HepG2 (cell line): ENCODE results near the gene YBX2. TPM values are rescaled to one million over a fixed set of nuclear protein-coding genes. Genes with fewer than 3 reads are reported as not detected.

Experiments used
- CBFB ChIP-seq: sonication (generic); formaldehyde crosslinking; IDR thresholded peaks from 2 replicates; pipeline ENCODE4 v1.4.0; 2020; ENCODE audit warnings: missing genetic modification reagents
- DNMT1 ChIP-seq: sonication (generic); formaldehyde crosslinking; IDR thresholded peaks from 2 replicates; pipeline ENCODE4 v1.5.1; 2020; ENCODE audit warnings: mild to moderate bottlenecking, missing genetic modification reagents
- ERF ChIP-seq: IDR thresholded peaks from 2 replicates; pipeline ENCODE4 v1.6.1; 2018; ENCODE audit warnings: missing biosample characterization, missing genetic modification reagents
- MIER3 ChIP-seq: IDR thresholded peaks from 2 replicates; pipeline ENCODE4 v1.6.1; 2016; ENCODE audit warnings: missing compliant biosample characterization, borderline replicate concordance
- MYC ChIP-seq: sonication (generic); formaldehyde crosslinking; IDR thresholded peaks from 2 replicates; pipeline ENCODE4 v1.9.0; 2021; ENCODE audit warnings: missing genetic modification reagents, borderline replicate concordance
- NR2F2 ChIP-seq: IDR thresholded peaks from 2 replicates; pipeline ENCODE4 v1.6.1; 2012; ENCODE audit warnings: low read depth, inconsistent platforms, borderline replicate concordance
- POGZ ChIP-seq: sonication (generic); formaldehyde crosslinking; IDR thresholded peaks from 2 replicates; pipeline ENCODE4 v1.4.0; 2020; ENCODE audit warnings: mild to moderate bottlenecking, missing genetic modification reagents
- SRSF1 ChIP-seq: fragments of 200-400 bp; formaldehyde crosslinking; optimal IDR thresholded peaks from 2 replicates; pipeline ENCODE3; 2017; ENCODE audit warnings: mild to moderate bottlenecking, low read depth, low read length, moderate library complexity
- TARDBP ChIP-seq: sonication (generic); formaldehyde crosslinking; IDR thresholded peaks from 2 replicates; pipeline ENCODE4 v1.8.0; 2022; ENCODE audit warnings: mild to moderate bottlenecking, missing genetic modification reagents
- ZNF180 ChIP-seq: sonication (generic); formaldehyde crosslinking; IDR thresholded peaks from 2 replicates; pipeline ENCODE4 v1.4.0; 2020; ENCODE audit warnings: low read depth, missing genetic modification reagents, borderline replicate concordance
- ZNF205 ChIP-seq: IDR thresholded peaks from 2 replicates; pipeline ENCODE4 v1.6.1; 2018; ENCODE audit warnings: missing biosample characterization, missing genetic modification reagents
- ZNF24 ChIP-seq: fragments of 450-650 bp; IDR thresholded peaks from 2 replicates; pipeline ENCODE4 v1.6.1; 2017; ENCODE audit warnings: antibody characterized with exemption, mild to moderate bottlenecking
- ZNF276 ChIP-seq: sonication (generic); formaldehyde crosslinking; IDR thresholded peaks from 2 replicates; pipeline ENCODE4 v1.4.0; 2020; ENCODE audit warnings: mild to moderate bottlenecking, low read depth, missing genetic modification reagents
- ZNF335 ChIP-seq: sonication (generic); formaldehyde crosslinking; IDR thresholded peaks from 2 replicates; pipeline ENCODE4 v1.4.0; 2020; ENCODE audit warnings: missing genetic modification reagents
- ZNF343 ChIP-seq: sonication (generic); formaldehyde crosslinking; IDR thresholded peaks from 2 replicates; pipeline ENCODE4 v1.4.0; 2020; ENCODE audit warnings: mild to moderate bottlenecking, missing genetic modification reagents
- ZNF382 ChIP-seq: sonication (generic); formaldehyde crosslinking; IDR thresholded peaks from 2 replicates; pipeline ENCODE4 v1.5.0; 2020; ENCODE audit warnings: missing genetic modification reagents, mild to moderate bottlenecking, borderline replicate concordance
- ZNF432 ChIP-seq: sonication (generic); formaldehyde crosslinking; IDR thresholded peaks from 2 replicates; pipeline ENCODE4 v1.5.0; 2020; ENCODE audit warnings: missing genetic modification reagents, mild to moderate bottlenecking, borderline replicate concordance
- ZNF510 ChIP-seq: sonication (generic); formaldehyde crosslinking; IDR thresholded peaks from 2 replicates; pipeline ENCODE4 v1.4.0; 2020; ENCODE audit warnings: low read depth, mild to moderate bottlenecking, missing genetic modification reagents
- ZNF557 ChIP-seq: sonication (generic); formaldehyde crosslinking; IDR thresholded peaks from 2 replicates; pipeline ENCODE4 v1.4.0; 2020; ENCODE audit warnings: missing genetic modification reagents
- polyA plus RNA-seq, 8 experiments: library from polyadenylated mRNA; depleted of rRNA in 3 of 8; stranded (reverse) in 7 of 8; unstranded in 1 of 8; fragments of >200 nt; fragmentation: Illumina TruSeq in 4 of 8; extraction: Trizol in 4 of 8; gene quantifications; 2 replicates each; pipeline versions ENCODE4 v1.2.1 to v1.2.3, GENCODE V29; 2011 to 2016; ENCODE audit warnings: low read depth in 4 of 8, missing spikeins in 1 of 8, mixed read lengths in 1 of 8; ENCODE audit not compliant: insufficient read depth in 1 of 8
- total RNA-seq, 5 experiments: library from RNA; depleted of rRNA; stranded (reverse); fragments of >200 nt; fragmentation: Illumina TruSeq; extraction: Trizol; gene quantifications; 2 replicates each; pipeline ENCODE4 v1.2.3, GENCODE V29; 2016; ENCODE audit warnings: low read depth in 1 of 5
- TF ChIP-seq, protein P1 (sequence below): sonication (generic); formaldehyde crosslinking; IDR thresholded peaks from 2 replicates; pipeline ENCODE4 v1.4.0; 2020; ENCODE audit warnings: missing genetic modification reagents, borderline replicate concordance
- TF ChIP-seq, protein P2 (sequence below): sonication (generic); formaldehyde crosslinking; conservative IDR thresholded peaks from 2 replicates; pipeline ENCODE4 v1.4.0; 2020; ENCODE audit warnings: mild to moderate bottlenecking, missing genetic modification reagents, moderate library complexity

Gene YBX2
- total and polyA plus RNA-seq, 2 of the 13 experiments (the other 11 are each of a cell fraction or from before 2014, with no cell fraction given), result 0.12 to 0.22 TPM

DNA sequence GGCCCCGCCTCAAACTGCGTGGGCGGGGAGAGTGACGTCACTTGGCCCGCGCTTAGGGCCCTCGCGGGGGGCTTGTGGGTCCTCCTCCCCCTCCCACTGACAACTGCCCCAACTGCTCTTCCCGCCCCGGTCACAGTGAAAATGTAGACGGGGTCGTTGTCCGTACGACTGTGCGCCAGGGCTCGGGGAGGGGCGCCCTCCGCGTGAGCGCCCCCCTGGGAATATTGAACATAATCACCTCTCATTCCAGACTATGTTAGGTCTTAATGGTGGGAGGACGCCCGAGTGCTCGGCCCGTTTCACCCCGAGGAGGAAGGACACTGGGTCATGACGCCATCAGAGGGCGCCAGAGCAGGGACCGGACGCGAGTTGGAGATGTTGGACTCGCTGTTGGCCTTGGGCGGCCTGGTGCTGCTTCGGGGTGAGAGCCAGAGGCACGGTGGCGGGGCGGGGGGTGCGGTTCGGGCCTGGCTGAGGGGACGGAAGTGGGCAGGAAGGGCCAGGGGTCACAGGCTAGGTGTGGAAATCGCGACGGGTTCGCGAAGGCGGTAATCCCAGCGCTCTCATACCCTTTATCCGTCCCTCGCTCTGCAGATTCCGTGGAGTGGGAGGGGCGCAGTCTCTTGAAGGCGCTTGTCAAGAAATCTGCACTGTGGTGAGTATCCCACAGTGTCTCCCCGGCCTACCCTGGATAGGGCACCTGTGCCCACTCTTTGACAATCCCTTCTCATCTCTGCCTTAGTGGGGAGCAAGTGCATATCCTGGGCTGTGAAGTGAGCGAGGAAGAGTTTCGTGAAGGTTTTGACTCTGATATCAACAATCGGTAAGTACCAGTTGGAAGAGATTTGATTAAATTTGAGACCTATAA is 42.0 kb downstream of the YBX2 start, which contains the start of gene ELP5 (continued):
- TF ChIP-seq ZNF335 (CRISPR knock-in tag), result peak; percentile 65; the same call in 1 of the 2 replicates
- TF ChIP-seq, protein P1, sequence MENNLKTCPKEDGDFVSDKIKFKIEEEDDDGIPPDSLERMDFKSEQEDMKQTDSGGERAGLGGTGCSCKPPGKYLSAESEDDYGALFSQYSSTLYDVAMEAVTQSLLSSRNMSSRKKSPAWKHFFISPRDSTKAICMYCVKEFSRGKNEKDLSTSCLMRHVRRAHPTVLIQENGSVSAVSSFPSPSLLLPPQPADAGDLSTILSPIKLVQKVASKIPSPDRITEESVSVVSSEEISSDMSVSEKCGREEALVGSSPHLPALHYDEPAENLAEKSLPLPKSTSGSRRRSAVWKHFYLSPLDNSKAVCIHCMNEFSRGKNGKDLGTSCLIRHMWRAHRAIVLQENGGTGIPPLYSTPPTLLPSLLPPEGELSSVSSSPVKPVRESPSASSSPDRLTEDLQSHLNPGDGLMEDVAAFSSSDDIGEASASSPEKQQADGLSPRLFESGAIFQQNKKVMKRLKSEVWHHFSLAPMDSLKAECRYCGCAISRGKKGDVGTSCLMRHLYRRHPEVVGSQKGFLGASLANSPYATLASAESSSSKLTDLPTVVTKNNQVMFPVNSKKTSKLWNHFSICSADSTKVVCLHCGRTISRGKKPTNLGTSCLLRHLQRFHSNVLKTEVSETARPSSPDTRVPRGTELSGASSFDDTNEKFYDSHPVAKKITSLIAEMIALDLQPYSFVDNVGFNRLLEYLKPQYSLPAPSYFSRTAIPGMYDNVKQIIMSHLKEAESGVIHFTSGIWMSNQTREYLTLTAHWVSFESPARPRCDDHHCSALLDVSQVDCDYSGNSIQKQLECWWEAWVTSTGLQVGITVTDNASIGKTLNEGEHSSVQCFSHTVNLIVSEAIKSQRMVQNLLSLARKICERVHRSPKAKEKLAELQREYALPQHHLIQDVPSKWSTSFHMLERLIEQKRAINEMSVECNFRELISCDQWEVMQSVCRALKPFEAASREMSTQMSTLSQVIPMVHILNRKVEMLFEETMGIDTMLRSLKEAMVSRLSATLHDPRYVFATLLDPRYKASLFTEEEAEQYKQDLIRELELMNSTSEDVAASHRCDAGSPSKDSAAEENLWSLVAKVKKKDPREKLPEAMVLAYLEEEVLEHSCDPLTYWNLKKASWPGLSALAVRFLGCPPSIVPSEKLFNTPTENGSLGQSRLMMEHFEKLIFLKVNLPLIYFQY (CRISPR knock-in tag), result peak; percentile 95
- TF ChIP-seq ZNF205 (CRISPR knock-in tag), result peak; percentile 74; the same call in 1 of the 2 replicates
- TF ChIP-seq ERF (CRISPR knock-in tag), result no peak; the same call in 1 of the 2 replicates
- TF ChIP-seq POGZ (CRISPR knock-in tag), result peak; percentile 85
- TF ChIP-seq NR2F2, result peak; percentile 74; the same call in 1 of the 2 replicates
- TF ChIP-seq ZNF382 (CRISPR knock-in tag), result no peak
- peak; percentile 81; the same call in 1 of the 2 replicates for TF ChIP-seq MYC (CRISPR knock-in tag)
- TF ChIP-seq SRSF1, result peak; percentile 60
- TF ChIP-seq ZNF432 (CRISPR knock-in tag), result no peak
- TF ChIP-seq DNMT1 (CRISPR knock-in tag), result no peak
- peak; percentile 47; the same call in 1 of the 2 replicates for TF ChIP-seq CBFB
- TF ChIP-seq ZNF557 (CRISPR knock-in tag), result no peak
- no peak for TF ChIP-seq ZNF343 (CRISPR knock-in tag)
- TF ChIP-seq ZNF24, result no peak
- TF ChIP-seq MIER3 (CRISPR knock-in tag), result peak; percentile 42; the same call in 1 of the 2 replicates
- TF ChIP-seq, protein P2, sequence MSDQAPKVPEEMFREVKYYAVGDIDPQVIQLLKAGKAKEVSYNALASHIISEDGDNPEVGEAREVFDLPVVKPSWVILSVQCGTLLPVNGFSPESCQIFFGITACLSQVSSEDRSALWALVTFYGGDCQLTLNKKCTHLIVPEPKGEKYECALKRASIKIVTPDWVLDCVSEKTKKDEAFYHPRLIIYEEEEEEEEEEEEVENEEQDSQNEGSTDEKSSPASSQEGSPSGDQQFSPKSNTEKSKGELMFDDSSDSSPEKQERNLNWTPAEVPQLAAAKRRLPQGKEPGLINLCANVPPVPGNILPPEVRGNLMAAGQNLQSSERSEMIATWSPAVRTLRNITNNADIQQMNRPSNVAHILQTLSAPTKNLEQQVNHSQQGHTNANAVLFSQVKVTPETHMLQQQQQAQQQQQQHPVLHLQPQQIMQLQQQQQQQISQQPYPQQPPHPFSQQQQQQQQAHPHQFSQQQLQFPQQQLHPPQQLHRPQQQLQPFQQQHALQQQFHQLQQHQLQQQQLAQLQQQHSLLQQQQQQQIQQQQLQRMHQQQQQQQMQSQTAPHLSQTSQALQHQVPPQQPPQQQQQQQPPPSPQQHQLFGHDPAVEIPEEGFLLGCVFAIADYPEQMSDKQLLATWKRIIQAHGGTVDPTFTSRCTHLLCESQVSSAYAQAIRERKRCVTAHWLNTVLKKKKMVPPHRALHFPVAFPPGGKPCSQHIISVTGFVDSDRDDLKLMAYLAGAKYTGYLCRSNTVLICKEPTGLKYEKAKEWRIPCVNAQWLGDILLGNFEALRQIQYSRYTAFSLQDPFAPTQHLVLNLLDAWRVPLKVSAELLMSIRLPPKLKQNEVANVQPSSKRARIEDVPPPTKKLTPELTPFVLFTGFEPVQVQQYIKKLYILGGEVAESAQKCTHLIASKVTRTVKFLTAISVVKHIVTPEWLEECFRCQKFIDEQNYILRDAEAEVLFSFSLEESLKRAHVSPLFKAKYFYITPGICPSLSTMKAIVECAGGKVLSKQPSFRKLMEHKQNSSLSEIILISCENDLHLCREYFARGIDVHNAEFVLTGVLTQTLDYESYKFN (CRISPR knock-in tag), result peak; percentile 63
- TF ChIP-seq ZNF276 (CRISPR knock-in tag), result no peak
- TF ChIP-seq ZNF180 (CRISPR knock-in tag), result no peak
- TF ChIP-seq ZNF510 (CRISPR knock-in tag), result no peak
- peak; percentile 88; the same call in 1 of the 2 replicates for TF ChIP-seq TARDBP
